Measurements from ENCODE around the gene KLF1. TPM values are rescaled to one million over a fixed set of nuclear protein-coding genes. Genes with fewer than 3 reads are reported as not detected.

Gene KLF1
- total and polyA plus RNA-seq, 2 experiments from 2014 or later = 0.51 to 1.3 TPM

- H3K27ac ChIP-seq = no peak overlapping the region
- no peaks in the 10 kb centered on the region for H3K36me3 ChIP-seq
- DNase-seq (ENCODE audit: low read depth in 1 of 2, low spot score in 1 of 2) = no peak
- no peaks in the 10 kb centered on the region for H3K9me3 ChIP-seq (ENCODE audit: low read depth)
- H3K27me3 ChIP-seq = no peaks in the 10 kb centered on the region
- no peaks in the 10 kb centered on the region for H3K4me1 ChIP-seq (ENCODE audit: low read depth)
- no peak for TF ChIP-seq CTCF (IDR thresholded peaks at IDR 0.05; ENCODE audit: low read depth, low read length)
- no peak overlapping the region for H3K4me3 ChIP-seq
These were observed 391 bp downstream of the KLF1 start for GRCh38 chr19:12886651-12886968.

- peak overlapping the region; percentile 25 for H3K4me3 ChIP-seq
- no peak for DNase-seq (ENCODE audit: low read depth in 1 of 2, low spot score in 1 of 2)
- H3K4me1 ChIP-seq (ENCODE audit: low read depth) = no peaks in the 10 kb centered on the region
- no peaks in the 10 kb centered on the region for H3K36me3 ChIP-seq
- H3K27me3 ChIP-seq = no peaks in the 10 kb centered on the region
- H3K9me3 ChIP-seq (ENCODE audit: low read depth) = no peaks in the 10 kb centered on the region
- TF ChIP-seq CTCF (IDR thresholded peaks at IDR 0.05; ENCODE audit: low read depth, low read length) = no peak
- H3K27ac ChIP-seq = no peak overlapping the region
These were observed 1.0 kb downstream of the KLF1 start for GRCh38 chr19:12885749-12886650.

GRCh38 chr19:12884926-12885748 is 1.9 kb downstream of the KLF1 start:
- DNase-seq (ENCODE audit: low read depth in 1 of 2, low spot score in 1 of 2) = peak; percentile 68 to 72
- no peaks in the 10 kb centered on the region for H3K4me1 ChIP-seq (ENCODE audit: low read depth)
- no peaks in the 10 kb centered on the region for H3K27me3 ChIP-seq
- peak overlapping the region; percentile 25 for H3K4me3 ChIP-seq
- no peaks in the 10 kb centered on the region for H3K36me3 ChIP-seq
- H3K27ac ChIP-seq = no peak overlapping the region
- H3K9me3 ChIP-seq (ENCODE audit: low read depth) = no peaks in the 10 kb centered on the region
- TF ChIP-seq CTCF (IDR thresholded peaks at IDR 0.05; ENCODE audit: low read depth, low read length) = peak; percentile 70

GRCh38 chr19:12884627-12884925 is 2.4 kb downstream of the KLF1 start:
- H3K36me3 ChIP-seq = no peaks in the 10 kb centered on the region
- H3K4me3 ChIP-seq = no peak overlapping the region
- no peak for DNase-seq (ENCODE audit: low read depth in 1 of 2, low spot score in 1 of 2)
- no peak for TF ChIP-seq CTCF (IDR thresholded peaks at IDR 0.05; ENCODE audit: low read depth, low read length)
- no peak overlapping the region for H3K27ac ChIP-seq
- no peaks in the 10 kb centered on the region for H3K27me3 ChIP-seq
- no peaks in the 10 kb centered on the region for H3K9me3 ChIP-seq (ENCODE audit: low read depth)
- no peaks in the 10 kb centered on the region for H3K4me1 ChIP-seq (ENCODE audit: low read depth)

GRCh38 chr19:12884202-12884601 is 2.8 kb downstream of the KLF1 start:
- Histone ChIP-seq H3K27ac (no peak overlapping the region), H3K27me3 (no peaks in the 10 kb centered on the region), H3K4me3 (no peak overlapping the region), H3K9me3 (ENCODE audit: low read depth) (no peaks in the 10 kb centered on the region), H3K36me3 (no peaks in the 10 kb centered on the region), H3K4me1 (ENCODE audit: low read depth) (no peaks in the 10 kb centered on the region)
- TF ChIP-seq CTCF (IDR thresholded peaks at IDR 0.05; ENCODE audit: low read depth, low read length) = no peak
- no peak for DNase-seq (ENCODE audit: low read depth in 1 of 2, low spot score in 1 of 2)

Data from cardiac muscle cell (in vitro differentiated cells and primary cell).